C4-2B (cell line): ENCODE results near the gene PLXNA4.

ENCODE experiments used
- H3K27ac ChIP-seq: fragments of 450-650 bp; 2 replicates; pipeline ENCODE4 v1.5.1; 2017
- CTCF ChIP-seq: fragments of 450-650 bp; conservative IDR thresholded peaks from 2 replicates; pipeline ENCODE4 v1.5.1; 2017; ENCODE audit warnings: mild to moderate bottlenecking
- ZFX ChIP-seq: fragments of 450-650 bp; IDR thresholded peaks from 2 replicates; pipeline ENCODE4 v1.6.1; 2017

PLXNA4 gene

GRCh38 chr7:132318352-132319318 is 257.6 kb downstream of the PLXNA4 start:
- TF ChIP-seq CTCF = peak; percentile 97
- no peak for TF ChIP-seq ZFX

GRCh38 chr7:132317701-132318351 is 258.4 kb downstream of the PLXNA4 start:
- H3K27ac ChIP-seq = no peak overlapping the region
- TF ChIP-seq CTCF (no peak), ZFX (no peak)

More at GRCh38 chr7:132318352-132319318, 257.6 kb downstream of the PLXNA4 start:
- H3K27ac ChIP-seq = no peak overlapping the region

- TF ChIP-seq ZFX (no peak), CTCF (no peak)
- H3K27ac ChIP-seq = no peak overlapping the region
Measured at GRCh38 chr7:132312531-132313055, 263.7 kb downstream of the PLXNA4 start.

- H3K27ac ChIP-seq = no peak overlapping the region
- TF ChIP-seq ZFX = no peak
- TF ChIP-seq CTCF = no peak
Measured at GRCh38 chr7:132311733-132312132, 264.5 kb downstream of the PLXNA4 start.

GRCh38 chr7:132309102-132309805 is 267.0 kb downstream of the PLXNA4 start:
- TF ChIP-seq ZFX = no peak
- no peak for TF ChIP-seq CTCF
- H3K27ac ChIP-seq = no peak overlapping the region

GRCh38 chr7:132307465-132307864 is 268.8 kb downstream of the PLXNA4 start:
- peak; percentile 44 for TF ChIP-seq CTCF
- no peak for TF ChIP-seq ZFX
- H3K27ac ChIP-seq = no peak overlapping the region
